Caco-2 (cell line): Measurements from ENCODE around the gene ANAPC10. TPM values are rescaled to one million over a fixed set of nuclear protein-coding genes. Genes with fewer than 3 reads are reported as not detected.

Source experiments
- BruUV-seq: library from RNA; stranded (reverse); fragments of 400-500 nt; replicated peaks from 2 replicates; lab custom pipeline; 2021; lab: Mats Ljungman, UMichigan
- CTCF ChIA-PET: fragments of 300-600 bp; sonication (Branson Sonifier 250); formaldehyde crosslinking; loops from one replicate; lab custom pipeline; 2022; ENCODE audit warnings: antibody characterized with exemption; lab: Charles Lee
- POLR2A ChIA-PET: fragments of 300-600 bp; sonication (Branson Sonifier 250); formaldehyde crosslinking; loops from one replicate; lab custom pipeline; 2022; ENCODE audit warnings: antibody characterized with exemption; lab: Charles Lee
- DNase-seq, 2 experiments: peaks; one replicate each; pipeline versions ENCODE4 v3.0.0 to v3.0.0-alpha.2; 2020 to 2022
- H3K27me3 ChIP-seq: replicated peaks from 2 replicates; pipeline ENCODE4 v1.6.0; 2011; ENCODE audit warnings: low read length; ENCODE audit not compliant: control insufficient read depth, insufficient read depth
- H3K36me3 ChIP-seq: 2 replicates; pipeline ENCODE4 v1.5.1; 2011; ENCODE audit warnings: low read length; ENCODE audit not compliant: control insufficient read depth, insufficient read depth
- H3K4me1 ChIP-seq: fragments of 250-450 bp; sonication (Bioruptor Pico); 2 replicates; pipeline ENCODE4 v1.5.1; 2020; ENCODE audit warnings: mild to moderate bottlenecking
- H3K4me3 ChIP-seq: 2 replicates; pipeline ENCODE4 v1.5.1; 2011; ENCODE audit warnings: low read depth, mild to moderate bottlenecking, control low read depth, low read length
- H3K9me3 ChIP-seq: fragments of 250-450 bp; sonication (Bioruptor Pico); 2 replicates; pipeline ENCODE4 v1.5.1; 2020; ENCODE audit warnings: mild to moderate bottlenecking, moderate library complexity
- H3K27ac Mint-ChIP-seq: one replicate; pipeline ENCODE4 v1.8.0; 2022; ENCODE audit warnings: mixed read lengths; ENCODE audit not compliant: unreplicated experiment
- H3K27me3 Mint-ChIP-seq: one replicate; pipeline ENCODE4 v1.8.0; 2022; ENCODE audit warnings: mixed read lengths; ENCODE audit not compliant: insufficient read depth, unreplicated experiment
- H3K36me3 Mint-ChIP-seq: one replicate; pipeline ENCODE4 v1.8.0; 2022; ENCODE audit warnings: mild to moderate bottlenecking, mixed read lengths; ENCODE audit not compliant: insufficient read depth, unreplicated experiment
- H3K4me1 Mint-ChIP-seq: one replicate; pipeline ENCODE4 v1.8.0; 2022; ENCODE audit warnings: low read depth, mixed read lengths; ENCODE audit not compliant: unreplicated experiment
- H3K4me3 Mint-ChIP-seq: one replicate; pipeline ENCODE4 v1.8.0; 2022; ENCODE audit warnings: mild to moderate bottlenecking, moderate library complexity, mixed read lengths; ENCODE audit not compliant: unreplicated experiment
- H3K9me3 Mint-ChIP-seq: one replicate; pipeline ENCODE4 v1.8.0; 2022; ENCODE audit warnings: mixed read lengths; ENCODE audit not compliant: unreplicated experiment
- intact Hi-C: fragments of 100-400 bp; cut with micrococcal nuclease; formaldehyde crosslinking; loops from one replicate; pipeline ENCODE4 v1.10.0; 2022; ENCODE audit not compliant: unreplicated experiment
- total RNA-seq: library from RNA; stranded (reverse); gene quantifications from 2 replicates; pipeline ENCODE4 v1.2.3, GENCODE V29; 2022
- TF ChIP-seq, protein P1 (sequence below), 2 experiments: fragments of 200-600 bp in 1 of 2; IDR thresholded peaks; 1 replicate in 1 of 2; 2 replicates in 1 of 2; pipeline versions ENCODE4 v1.5.1 to v1.8.0; 2011 to 2022; ENCODE audit warnings: antibody characterized with exemption in 1 of 2, control low read depth in 1 of 2, inconsistent platforms in 1 of 2, low read depth in 1 of 2, low read length in 1 of 2, mild to moderate bottlenecking in 1 of 2, moderate library complexity in 1 of 2; ENCODE audit not compliant: insufficient read depth in 1 of 2, severe bottlenecking in 1 of 2, unreplicated experiment in 1 of 2

ANAPC10 gene
- total RNA-seq, 1 experiment from 2014 or later, result 24.2 TPM

GRCh38 chr4:145047151-145047550 is 50.8 kb downstream of the ANAPC10 start:
- Mint-ChIP-seq H3K9me3 (no peaks in the 10 kb centered on the region), H3K4me1 (no peaks in the 10 kb centered on the region), H3K27me3 (no peaks in the 10 kb centered on the region), H3K27ac (no peak overlapping the region), H3K4me3 (no peak overlapping the region), H3K36me3 (peaks cover 9% of the 10 kb centered on the region)
- Histone ChIP-seq H3K36me3 (no peaks in the 10 kb centered on the region), H3K9me3 (no peaks in the 10 kb centered on the region), H3K4me1 (no peaks in the 10 kb centered on the region), H3K27me3 (no peaks in the 10 kb centered on the region), H3K4me3 (no peak overlapping the region)
- intact Hi-C loops, result no loop called here
- CTCF ChIA-PET, result no interaction called here
- TF ChIP-seq, protein P1, sequence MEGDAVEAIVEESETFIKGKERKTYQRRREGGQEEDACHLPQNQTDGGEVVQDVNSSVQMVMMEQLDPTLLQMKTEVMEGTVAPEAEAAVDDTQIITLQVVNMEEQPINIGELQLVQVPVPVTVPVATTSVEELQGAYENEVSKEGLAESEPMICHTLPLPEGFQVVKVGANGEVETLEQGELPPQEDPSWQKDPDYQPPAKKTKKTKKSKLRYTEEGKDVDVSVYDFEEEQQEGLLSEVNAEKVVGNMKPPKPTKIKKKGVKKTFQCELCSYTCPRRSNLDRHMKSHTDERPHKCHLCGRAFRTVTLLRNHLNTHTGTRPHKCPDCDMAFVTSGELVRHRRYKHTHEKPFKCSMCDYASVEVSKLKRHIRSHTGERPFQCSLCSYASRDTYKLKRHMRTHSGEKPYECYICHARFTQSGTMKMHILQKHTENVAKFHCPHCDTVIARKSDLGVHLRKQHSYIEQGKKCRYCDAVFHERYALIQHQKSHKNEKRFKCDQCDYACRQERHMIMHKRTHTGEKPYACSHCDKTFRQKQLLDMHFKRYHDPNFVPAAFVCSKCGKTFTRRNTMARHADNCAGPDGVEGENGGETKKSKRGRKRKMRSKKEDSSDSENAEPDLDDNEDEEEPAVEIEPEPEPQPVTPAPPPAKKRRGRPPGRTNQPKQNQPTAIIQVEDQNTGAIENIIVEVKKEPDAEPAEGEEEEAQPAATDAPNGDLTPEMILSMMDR (IDR thresholded peaks at IDR 0.05; ENCODE audit: insufficient read depth in 1 of 2, low read depth in 1 of 2, low read length in 1 of 2, severe bottlenecking in 1 of 2, unreplicated experiment in 1 of 2), result no peak
- no TSS peak for BruUV-seq
- no peak for DNase-seq
- POLR2A ChIA-PET, result no interaction called here

GRCh38 chr4:145045180-145045579 is 52.8 kb downstream of the ANAPC10 start:
- ChIA-PET CTCF (no interaction called here), POLR2A (no interaction called here)
- no peaks in the 10 kb centered on the region for H3K27me3 Mint-ChIP-seq
- H3K9me3 ChIP-seq, result no peaks in the 10 kb centered on the region
- no peak for DNase-seq
- H3K36me3 ChIP-seq, result no peaks in the 10 kb centered on the region
- H3K27ac Mint-ChIP-seq, result no peak overlapping the region
- TF ChIP-seq, protein P1 (IDR thresholded peaks at IDR 0.05; ENCODE audit: insufficient read depth in 1 of 2, low read depth in 1 of 2, low read length in 1 of 2, severe bottlenecking in 1 of 2, unreplicated experiment in 1 of 2), result no peak
- peaks cover 7% of the 10 kb centered on the region for H3K36me3 Mint-ChIP-seq
- intact Hi-C loops, result no loop called here
- H3K4me1 Mint-ChIP-seq, result no peaks in the 10 kb centered on the region
- no peaks in the 10 kb centered on the region for H3K4me1 ChIP-seq
- BruUV-seq, result no TSS peak
- H3K4me3 Mint-ChIP-seq, result no peak overlapping the region
- no peaks in the 10 kb centered on the region for H3K27me3 ChIP-seq
- H3K4me3 ChIP-seq, result no peak overlapping the region
- H3K9me3 Mint-ChIP-seq, result no peaks in the 10 kb centered on the region

DNA sequence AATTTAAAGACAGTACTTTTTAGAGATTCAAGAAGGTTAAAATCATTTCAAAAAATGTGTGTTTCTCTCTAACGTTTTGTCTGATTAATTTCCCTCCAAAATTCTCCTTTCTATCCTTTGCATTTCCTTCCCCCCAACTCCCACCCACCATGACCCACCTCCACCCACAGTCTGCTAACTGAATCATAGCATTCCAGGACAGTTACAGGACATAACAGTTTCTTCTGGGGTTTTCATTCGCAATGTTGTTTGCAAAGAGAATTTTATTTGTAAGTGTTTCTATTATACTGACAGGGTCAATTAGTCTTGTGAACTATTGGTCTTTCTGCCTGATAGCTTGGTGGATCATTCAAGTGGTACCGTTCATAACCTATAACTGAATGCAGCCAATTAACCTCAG is 53.7 kb downstream of the ANAPC10 start:
- Mint-ChIP-seq H3K4me1 (no peaks in the 10 kb centered on the region), H3K27ac (no peak overlapping the region), H3K9me3 (no peaks in the 10 kb centered on the region), H3K4me3 (no peak overlapping the region), H3K36me3 (no peaks in the 10 kb centered on the region), H3K27me3 (no peaks in the 10 kb centered on the region)
- Histone ChIP-seq H3K4me1 (no peaks in the 10 kb centered on the region), H3K27me3 (no peaks in the 10 kb centered on the region), H3K36me3 (no peaks in the 10 kb centered on the region), H3K9me3 (no peaks in the 10 kb centered on the region), H3K4me3 (no peak overlapping the region)
- intact Hi-C loops, result no loop called here
- DNase-seq, result no peak
- ChIA-PET CTCF (no interaction called here), POLR2A (no interaction called here)
- BruUV-seq, result no TSS peak
- TF ChIP-seq, protein P1 (IDR thresholded peaks at IDR 0.05; ENCODE audit: insufficient read depth in 1 of 2, low read depth in 1 of 2, low read length in 1 of 2, severe bottlenecking in 1 of 2, unreplicated experiment in 1 of 2), result no peak
